ENCODE results near the gene ADGRB3. TPM values are rescaled to one million over a fixed set of nuclear protein-coding genes. Genes with fewer than 3 reads are reported as not detected.
"Not testable (repeated sequence)": the region's sequence is repeated elsewhere in the genome, so short reads cannot be mapped to it uniquely, and the experiment has no call there.

Gene ADGRB3
- total RNA-seq, 1 donor from 2014 or later = 3.5 TPM

- no peak for TF ChIP-seq CTCF (IDR thresholded peaks at IDR 0.05)
- Histone ChIP-seq H3K36me3 (no peaks in the 10 kb centered on the region), H3K27me3 (no peaks in the 10 kb centered on the region), H3K9me3 (no peaks in the 10 kb centered on the region), H3K4me1 (no peaks in the 10 kb centered on the region), H3K27ac (no peak overlapping the region), H3K4me3 (no peak overlapping the region)
- ATAC-seq = no peak
- DNase-seq = no peak
- intact Hi-C loops (cut with DNase I) = no loop called here
Observed at GRCh38 chr6:68892452-68892851, 257.4 kb downstream of the ADGRB3 start.

- Histone ChIP-seq H3K36me3 (no peaks in the 10 kb centered on the region), H3K9me3 (no peaks in the 10 kb centered on the region), H3K27ac (no peak overlapping the region), H3K4me1 (no peaks in the 10 kb centered on the region), H3K27me3 (no peaks in the 10 kb centered on the region), H3K4me3 (no peak overlapping the region)
- intact Hi-C loops (cut with DNase I) = no loop called here
- TF ChIP-seq CTCF (IDR thresholded peaks at IDR 0.05) = no peak
- ATAC-seq (no peak), DNase-seq (no peak)
Observed at GRCh38 chr6:68895929-68896328, 260.8 kb downstream of the ADGRB3 start.

- DNase-seq = peak; percentile 46
- Histone ChIP-seq H3K36me3 (no peaks in the 10 kb centered on the region), H3K4me1 (no peaks in the 10 kb centered on the region), H3K4me3 (no peak overlapping the region), H3K27ac (no peak overlapping the region), H3K9me3 (no peaks in the 10 kb centered on the region), H3K27me3 (no peaks in the 10 kb centered on the region)
- TF ChIP-seq CTCF (IDR thresholded peaks at IDR 0.05) = no peak
- intact Hi-C loops (cut with DNase I) = no loop called here
- peak; percentile 83 for ATAC-seq
Observed at GRCh38 chr6:68901044-68901443, 266.0 kb downstream of the ADGRB3 start.

- TF ChIP-seq CTCF (IDR thresholded peaks at IDR 0.05) = no peak
- Histone ChIP-seq H3K9me3 (no peaks in the 10 kb centered on the region), H3K36me3 (no peaks in the 10 kb centered on the region), H3K4me1 (no peaks in the 10 kb centered on the region), H3K27me3 (no peaks in the 10 kb centered on the region), H3K27ac (no peak overlapping the region), H3K4me3 (no peak overlapping the region)
- intact Hi-C loops (cut with DNase I) = no loop called here
- DNase-seq = no peak
- ATAC-seq = no peak
Observed at GRCh38 chr6:68911334-68911733, 276.3 kb downstream of the ADGRB3 start.

GRCh38 chr6:68911811-68912210 is 276.7 kb downstream of the ADGRB3 start:
- no peaks in the 10 kb centered on the region for H3K36me3 ChIP-seq
- no peak for TF ChIP-seq CTCF (IDR thresholded peaks at IDR 0.05)
- intact Hi-C loops (cut with DNase I) = no loop called here
- ATAC-seq (no peak), DNase-seq (no peak)
- no peaks in the 10 kb centered on the region for H3K27me3 ChIP-seq
- no peaks in the 10 kb centered on the region for H3K9me3 ChIP-seq
- no peaks in the 10 kb centered on the region for H3K4me1 ChIP-seq
- H3K4me3 ChIP-seq = no peak overlapping the region
- no peak overlapping the region for H3K27ac ChIP-seq

- H3K4me3 ChIP-seq; H3K4me1 ChIP-seq; H3K36me3 ChIP-seq; intact Hi-C loops (cut with DNase I); DNase-seq; ATAC-seq; H3K9me3 ChIP-seq; H3K27ac ChIP-seq; H3K27me3 ChIP-seq: not testable (repeated sequence)
Observed at GRCh38 chr6:68912805-68913204, 277.7 kb downstream of the ADGRB3 start.

All from upper lobe of right lung (tissue), 1 donor.